Islet of Langerhans (tissue), 1 donor: ENCODE results near the gene ACOXL.

Experiments
- FAIRE-seq: peaks from one replicate; lab custom pipeline; 2011; peaks lifted over from hg19 to GRCh38; lab: Jason Lieb, UNC

ACOXL gene

DNA sequence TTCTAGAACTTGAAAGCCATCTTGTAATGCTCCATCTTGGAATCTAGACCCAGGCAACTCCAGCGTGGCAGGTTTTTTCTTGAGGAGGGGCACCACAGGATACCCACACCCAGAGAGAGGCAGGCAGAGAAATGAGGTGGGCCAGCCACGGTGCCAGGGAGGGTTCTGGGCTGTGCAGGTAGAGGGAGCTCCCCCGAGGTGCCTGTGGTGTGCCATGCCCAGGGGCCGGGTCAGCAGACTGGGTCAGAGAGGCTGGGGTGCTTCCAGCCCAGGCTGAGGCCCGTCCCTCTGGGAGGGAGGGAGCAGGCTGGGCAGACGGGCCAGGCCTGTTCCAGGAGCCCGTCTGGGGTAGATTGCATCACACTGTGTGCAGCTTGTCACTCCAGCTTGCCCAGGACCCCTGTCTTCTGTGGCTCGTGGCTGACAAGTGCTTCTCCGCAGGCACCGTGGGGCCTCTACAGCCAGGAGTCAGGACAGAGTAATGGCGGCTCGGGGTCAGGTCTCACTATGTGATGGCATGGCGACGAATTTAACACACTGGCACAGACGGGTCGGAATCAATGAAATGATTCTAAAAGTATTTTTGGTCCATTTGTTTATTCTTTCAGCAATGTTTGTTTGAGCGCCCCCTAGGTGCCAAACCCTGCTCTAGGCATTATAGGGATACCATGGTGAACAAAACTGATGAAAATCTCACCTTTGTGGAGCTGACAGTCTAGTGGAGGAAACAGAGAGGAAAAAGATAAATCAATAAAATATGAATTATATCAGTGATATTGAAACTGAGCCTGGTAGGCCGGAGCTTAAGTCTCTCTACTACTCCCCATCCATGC lies 144.0 kb downstream of the ACOXL start:
- no peak for FAIRE-seq

DNA sequence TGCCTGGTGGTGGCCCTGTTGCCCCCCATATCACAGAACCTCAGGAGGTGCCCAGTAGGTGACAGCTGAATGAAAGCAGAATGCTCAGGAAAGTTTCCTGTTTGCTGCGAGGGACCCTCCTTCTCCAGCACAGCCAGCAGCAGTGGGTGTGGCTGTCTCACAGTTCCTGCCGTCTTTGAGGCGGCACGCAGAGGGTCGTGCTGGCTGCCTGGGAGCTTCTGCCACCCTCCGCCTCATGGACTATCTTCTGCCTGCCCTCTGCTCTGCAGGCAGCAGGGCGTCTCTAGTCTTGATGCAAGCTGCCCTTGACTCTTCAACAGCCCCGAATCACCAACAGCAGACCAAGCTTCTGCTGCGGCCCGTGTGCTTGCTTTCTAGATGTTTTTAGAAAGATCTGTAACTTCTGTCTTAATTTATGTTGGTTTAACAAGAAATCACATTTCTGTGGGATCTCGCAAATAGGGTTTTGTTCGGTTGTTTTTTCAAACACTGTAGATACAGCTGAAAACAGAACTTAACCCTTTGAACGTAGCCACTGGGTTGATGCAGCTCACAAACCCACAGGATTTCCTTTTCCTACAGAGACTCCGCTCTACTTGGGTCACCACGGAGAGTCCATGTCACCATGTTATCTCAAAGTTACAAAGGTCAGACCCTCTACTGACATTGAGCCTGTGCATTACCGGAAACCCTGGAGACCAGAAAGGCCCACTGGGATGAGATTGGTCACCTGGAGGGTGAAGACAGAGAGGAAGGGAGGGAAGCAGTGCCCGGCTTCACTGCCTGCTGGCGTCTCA lies 144.9 kb downstream of the ACOXL start:
- no peak for FAIRE-seq

DNA sequence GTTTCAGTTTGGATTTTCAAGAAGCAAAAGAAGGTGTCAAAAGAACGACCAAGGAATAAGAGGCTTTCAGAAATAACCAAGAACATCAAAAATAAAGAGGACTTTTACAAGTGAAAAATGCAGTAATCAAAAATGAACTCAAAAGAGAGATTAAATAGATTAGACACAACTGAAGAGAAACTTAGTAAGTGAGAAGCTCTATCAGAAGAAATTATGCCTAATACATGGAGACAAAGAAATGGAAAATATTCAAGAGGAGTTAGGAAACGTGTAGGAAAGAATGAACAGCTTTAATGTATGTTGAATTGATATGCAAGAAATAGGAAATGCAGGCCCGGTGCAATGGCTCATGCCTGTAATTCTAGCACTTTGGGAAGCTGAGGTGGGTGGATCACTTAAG lies 145.8 kb downstream of the ACOXL start:
- no peak for FAIRE-seq

GRCh38 chr2:110881908-110882307 lies 149.5 kb downstream of the ACOXL start:
- no peak for FAIRE-seq

GRCh38 chr2:110883406-110883805 lies 151.0 kb downstream of the ACOXL start:
- no peak for FAIRE-seq

DNA sequence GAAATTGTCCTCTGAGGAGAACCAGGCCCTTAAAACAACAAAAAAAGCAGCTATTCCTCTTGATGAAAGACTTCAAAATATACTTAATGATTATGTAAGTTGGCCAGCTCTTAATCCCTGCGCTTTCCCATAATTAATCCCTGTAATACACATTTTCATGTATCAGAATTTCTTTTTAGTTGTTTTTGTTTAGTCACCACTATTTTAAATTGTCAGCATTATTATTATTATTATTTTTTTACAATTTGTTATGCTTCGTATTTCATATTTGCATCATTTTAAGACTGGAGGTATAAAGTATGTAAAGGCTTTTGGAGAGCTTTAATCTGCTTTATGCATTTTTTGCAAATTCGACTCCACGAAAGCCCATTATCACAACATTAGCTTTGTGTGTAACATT lies 152.9 kb downstream of the ACOXL start:
- no peak for FAIRE-seq

- FAIRE-seq, result no peak
Observed at GRCh38 chr2:110886826-110887573, 154.6 kb downstream of the ACOXL start.

GRCh38 chr2:110888411-110888810 lies 156.0 kb downstream of the ACOXL start:
- FAIRE-seq, result no peak

DNA sequence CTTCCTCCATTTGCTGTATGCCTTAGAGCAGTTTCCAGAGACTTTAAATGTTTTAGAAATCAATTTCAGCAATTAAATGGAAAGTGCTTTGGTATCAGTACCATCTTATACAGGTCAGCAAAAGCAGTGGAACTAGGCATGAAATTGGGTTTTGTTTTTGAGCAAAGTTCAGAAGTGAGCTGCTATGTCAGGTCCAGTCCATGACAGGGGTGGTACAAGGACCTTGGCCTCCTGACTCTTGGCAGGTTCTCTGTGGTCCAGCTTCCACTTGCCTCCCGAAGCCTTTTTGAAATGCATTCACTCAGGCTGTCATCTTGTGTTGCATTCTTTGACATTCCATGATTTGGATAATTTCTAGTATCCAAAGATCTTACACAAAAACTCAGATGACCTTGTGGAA lies 159.3 kb downstream of the ACOXL start:
- FAIRE-seq, result no peak

- FAIRE-seq, result no peak
Observed at GRCh38 chr2:110896226-110896625, 163.9 kb downstream of the ACOXL start.

GRCh38 chr2:110897966-110898365 lies 165.6 kb downstream of the ACOXL start:
- FAIRE-seq, result no peak

DNA sequence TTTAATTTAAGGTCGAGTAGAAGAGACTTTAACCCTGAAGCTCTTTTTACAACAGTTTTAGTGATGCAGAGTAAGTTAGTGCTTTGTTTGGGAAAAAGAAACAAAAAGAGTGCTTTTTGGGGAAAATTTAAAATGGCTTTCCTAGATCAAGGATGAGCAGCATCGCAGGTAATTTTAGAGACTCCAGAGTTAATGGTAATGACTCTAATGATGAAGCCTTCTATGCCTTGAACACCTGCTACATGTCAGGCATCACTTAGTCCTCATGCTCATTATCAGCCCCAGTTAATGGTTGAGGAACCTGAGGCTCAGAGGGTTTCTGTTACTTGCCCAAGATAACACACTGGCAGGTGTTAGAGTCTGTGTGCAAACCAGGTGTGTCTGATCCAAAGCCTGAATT lies 167.8 kb downstream of the ACOXL start:
- FAIRE-seq, result no peak

GRCh38 chr2:110903548-110903947 lies 171.2 kb downstream of the ACOXL start:
- FAIRE-seq, result no peak

DNA sequence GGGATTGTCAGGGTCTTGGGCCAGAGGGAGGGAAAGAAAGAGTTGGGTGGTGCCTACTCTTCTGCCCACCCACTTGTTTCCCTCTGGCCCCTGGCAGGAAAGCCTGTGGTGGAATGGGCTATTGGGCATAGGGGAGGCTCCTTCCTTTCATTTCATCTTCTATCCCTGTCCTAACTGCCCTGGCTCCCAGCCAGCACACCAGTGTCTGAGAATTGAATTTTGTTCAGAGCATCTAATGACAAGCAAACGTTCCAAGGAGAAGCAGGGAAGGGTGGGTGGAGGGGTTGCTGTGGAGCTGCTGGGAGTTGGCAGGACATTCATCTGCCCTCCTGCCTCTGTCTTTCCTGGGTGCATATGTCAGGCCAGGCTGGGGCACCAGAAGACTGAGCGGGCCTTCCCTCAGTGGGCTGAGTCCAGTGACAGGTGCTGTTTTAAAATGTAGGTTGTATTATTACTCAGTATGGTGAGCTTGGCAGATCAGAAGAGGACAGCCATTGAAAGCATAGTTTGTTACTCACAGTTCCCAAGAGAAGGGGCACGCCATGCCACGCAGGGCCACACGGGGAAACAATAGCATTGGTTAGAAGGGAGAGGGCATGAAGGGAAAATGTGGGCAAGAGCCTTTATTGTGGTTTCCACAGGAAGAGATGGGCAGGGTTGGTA lies 171.9 kb downstream of the ACOXL start:
- no peak for FAIRE-seq

DNA sequence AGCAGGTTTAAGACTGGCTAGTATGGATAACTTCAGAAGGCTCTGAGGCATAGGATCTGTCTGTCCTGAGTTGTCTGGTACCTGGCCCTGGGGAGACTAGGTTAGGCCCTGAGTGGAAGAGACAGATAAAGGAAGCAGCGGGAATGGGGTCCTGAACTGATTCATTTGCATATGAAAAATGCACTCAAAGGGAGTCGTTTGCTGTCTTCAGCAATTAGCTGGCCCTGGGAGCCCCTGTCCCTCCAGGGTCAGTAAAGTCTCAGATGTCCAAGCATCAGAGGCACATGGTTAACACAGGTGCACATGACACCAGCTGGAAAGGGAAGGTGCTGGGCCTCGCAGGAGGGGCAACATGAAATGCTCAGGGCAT lies 172.4 kb downstream of the ACOXL start:
- no peak for FAIRE-seq

DNA sequence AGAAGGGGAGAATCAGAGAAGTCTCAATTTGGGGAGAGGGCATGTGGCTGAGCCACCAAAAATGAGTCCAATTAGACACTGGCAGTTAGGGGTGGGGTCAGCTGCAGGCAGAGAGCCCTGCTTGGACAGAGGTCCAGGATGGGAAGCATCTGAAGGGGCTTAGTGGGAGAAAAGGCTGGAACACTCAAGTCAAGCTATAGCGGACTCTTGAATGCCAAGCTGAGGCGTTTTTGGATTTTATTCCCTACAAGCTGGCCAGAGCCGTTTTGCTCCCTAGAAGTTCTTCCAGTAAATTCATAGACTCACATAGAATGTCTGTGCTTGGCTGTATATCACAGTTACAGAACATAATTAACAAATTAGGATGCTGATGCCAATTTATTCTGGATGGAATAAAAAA lies 172.8 kb downstream of the ACOXL start:
- no peak for FAIRE-seq

DNA sequence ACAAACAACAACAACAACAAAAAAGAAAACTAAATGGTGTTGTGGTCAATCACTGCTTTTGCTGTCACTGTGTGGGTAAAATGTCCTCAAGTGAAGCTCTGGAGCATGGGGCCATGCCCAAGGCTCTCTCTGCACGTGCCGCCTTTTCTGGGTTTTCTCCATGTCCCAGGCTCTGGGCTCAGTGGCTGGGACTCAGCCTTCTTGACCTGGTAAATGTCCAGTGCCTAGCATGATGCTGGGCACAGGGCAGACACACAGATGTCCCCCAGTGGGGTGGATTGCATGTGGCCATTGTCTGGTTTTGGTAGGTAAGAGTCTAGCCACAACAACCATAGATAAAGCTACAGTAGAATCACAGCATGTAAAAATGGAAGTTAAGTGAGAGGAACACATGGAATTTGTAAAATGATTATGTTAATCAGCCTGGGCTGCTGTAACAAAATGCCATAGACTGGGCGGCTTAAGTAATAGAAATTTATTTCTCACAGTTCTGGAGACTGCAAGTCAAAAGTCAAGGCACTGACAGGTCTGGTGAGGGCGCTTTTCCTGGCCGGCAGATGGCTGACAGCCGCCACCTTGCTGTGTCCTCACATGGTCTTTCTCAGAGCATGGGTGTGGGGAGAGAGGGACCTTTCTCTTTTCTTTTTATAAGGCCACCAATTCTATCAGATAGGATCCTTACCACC lies 174.4 kb downstream of the ACOXL start:
- FAIRE-seq, result no peak

- FAIRE-seq, result no peak
Observed at GRCh38 chr2:110909501-110909900, 177.1 kb downstream of the ACOXL start.

GRCh38 chr2:110910423-110910822 lies 178.1 kb downstream of the ACOXL start:
- FAIRE-seq, result no peak

GRCh38 chr2:110919738-110920137 lies 187.4 kb downstream of the ACOXL start:
- FAIRE-seq, result no peak

- FAIRE-seq, result no peak
Observed at GRCh38 chr2:110925479-110925878, 193.1 kb downstream of the ACOXL start.

DNA sequence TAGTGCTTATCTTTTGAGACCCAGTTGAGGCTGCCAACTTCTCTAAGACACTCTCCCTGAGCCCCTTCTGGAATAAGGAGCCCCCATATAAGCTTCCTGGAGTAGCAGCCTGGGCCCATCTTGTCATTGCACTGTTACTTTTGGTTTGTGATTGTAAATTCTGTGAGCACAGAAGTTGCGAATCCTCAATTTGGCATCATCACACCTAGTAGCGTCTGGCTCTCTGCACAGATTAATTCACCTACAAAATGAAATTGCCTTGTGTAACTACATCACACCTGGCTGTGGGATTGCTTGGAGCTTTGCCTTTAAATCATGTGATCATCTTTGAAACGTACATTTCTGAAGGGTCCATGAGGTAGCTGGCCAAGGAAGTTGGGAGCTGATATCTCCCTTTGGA lies 195.2 kb downstream of the ACOXL start:
- no peak for FAIRE-seq
